Measurements from ENCODE around the gene KCTD7.
"Not testable (repeated sequence)": the region's sequence is repeated elsewhere in the genome, so short reads cannot be mapped to it uniquely, and the experiment has no call there.

The KCTD7 gene

GRCh38 chr7:66619341-66619948 lies 9.2 kb upstream of the KCTD7 start:
- DNase-seq: not testable (repeated sequence)

GRCh38 chr7:66626331-66626934 lies 2.2 kb upstream of the KCTD7 start:
- DNase-seq: no peak

DNA sequence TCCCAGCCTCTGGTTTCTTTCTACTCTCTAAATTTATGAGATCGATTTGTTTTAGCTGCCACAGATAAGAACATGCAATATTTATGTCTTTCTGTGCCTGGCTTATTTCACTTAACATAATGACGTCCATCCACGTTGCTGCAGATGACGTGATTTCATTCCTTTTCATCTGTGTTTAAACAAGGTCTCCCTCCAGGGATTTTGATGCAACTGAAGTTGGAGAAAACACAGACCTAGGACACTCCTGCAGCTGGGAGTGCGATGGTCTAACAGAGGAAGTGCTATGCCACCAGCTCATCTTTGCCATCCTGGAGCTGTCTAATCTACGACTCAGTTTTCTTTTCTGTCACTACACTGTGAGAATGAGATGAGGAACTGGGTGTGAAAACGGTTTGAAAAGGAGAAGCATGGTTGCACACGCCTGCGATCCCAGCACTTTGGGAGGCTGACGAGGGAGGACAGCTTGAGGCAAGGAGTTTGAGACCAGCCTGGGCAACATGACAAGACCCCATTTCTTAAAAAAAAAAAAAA lies 1.5 kb upstream of the KCTD7 start:
- no peak for DNase-seq

DNA sequence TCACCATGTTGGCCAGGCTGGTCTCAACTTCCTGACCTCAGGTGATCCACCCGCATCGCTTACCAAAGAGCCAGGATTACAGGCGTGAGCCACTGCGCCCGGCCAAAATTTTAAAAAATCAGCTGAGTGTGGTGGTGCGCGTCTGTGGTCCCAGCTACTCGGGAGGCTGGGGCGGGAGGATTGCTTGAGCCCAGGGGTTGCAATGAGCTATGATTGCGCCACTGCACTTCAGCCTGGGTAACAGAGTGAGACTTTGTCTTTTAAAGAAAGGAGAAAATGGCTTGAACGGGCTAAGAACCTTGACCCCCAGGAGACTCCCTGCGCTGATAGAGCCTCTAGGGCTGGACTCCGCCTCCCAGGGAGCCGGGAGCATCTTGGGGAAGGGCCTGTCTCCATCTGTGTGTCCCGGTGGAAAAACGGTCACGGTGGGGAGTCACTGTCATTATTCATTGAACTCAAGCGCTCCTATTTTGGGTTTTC lies 760 bp upstream of the KCTD7 start:
- DNase-seq: no peak

- DNase-seq: no peak
Measured at GRCh38 chr7:66629222-66630062, 761 bp downstream of the KCTD7 start.

GRCh38 chr7:66630531-66630930 lies 1.9 kb downstream of the KCTD7 start:
- DNase-seq: no peak

DNA sequence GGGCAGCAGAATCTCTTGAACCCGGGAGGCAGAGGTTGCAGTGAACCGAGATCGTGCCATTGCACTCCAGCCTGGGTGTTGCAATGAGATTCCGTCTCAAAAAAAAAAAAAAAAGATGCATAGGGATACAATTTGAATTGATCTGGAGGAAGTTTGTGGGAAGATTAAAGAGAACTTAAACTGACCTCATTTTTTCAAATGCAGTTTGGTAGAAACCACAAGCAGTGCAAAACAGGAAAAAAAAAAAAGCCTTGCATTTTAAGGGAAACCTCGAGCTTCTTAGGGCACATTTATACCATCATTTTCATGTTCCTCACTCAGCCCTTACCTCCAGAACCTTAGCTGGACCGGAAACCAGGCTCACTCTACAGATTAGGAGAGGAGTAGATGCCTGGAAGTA lies 2.8 kb downstream of the KCTD7 start:
- DNase-seq: no peak

GRCh38 chr7:66634816-66635215 lies 6.1 kb downstream of the KCTD7 start:
- no peak for DNase-seq

- DNase-seq: not testable (repeated sequence)
Measured at GRCh38 chr7:66635322-66635981, 6.8 kb downstream of the KCTD7 start.

- not testable (repeated sequence) for DNase-seq
Measured at GRCh38 chr7:66635982-66636546, 7.4 kb downstream of the KCTD7 start.

DNA sequence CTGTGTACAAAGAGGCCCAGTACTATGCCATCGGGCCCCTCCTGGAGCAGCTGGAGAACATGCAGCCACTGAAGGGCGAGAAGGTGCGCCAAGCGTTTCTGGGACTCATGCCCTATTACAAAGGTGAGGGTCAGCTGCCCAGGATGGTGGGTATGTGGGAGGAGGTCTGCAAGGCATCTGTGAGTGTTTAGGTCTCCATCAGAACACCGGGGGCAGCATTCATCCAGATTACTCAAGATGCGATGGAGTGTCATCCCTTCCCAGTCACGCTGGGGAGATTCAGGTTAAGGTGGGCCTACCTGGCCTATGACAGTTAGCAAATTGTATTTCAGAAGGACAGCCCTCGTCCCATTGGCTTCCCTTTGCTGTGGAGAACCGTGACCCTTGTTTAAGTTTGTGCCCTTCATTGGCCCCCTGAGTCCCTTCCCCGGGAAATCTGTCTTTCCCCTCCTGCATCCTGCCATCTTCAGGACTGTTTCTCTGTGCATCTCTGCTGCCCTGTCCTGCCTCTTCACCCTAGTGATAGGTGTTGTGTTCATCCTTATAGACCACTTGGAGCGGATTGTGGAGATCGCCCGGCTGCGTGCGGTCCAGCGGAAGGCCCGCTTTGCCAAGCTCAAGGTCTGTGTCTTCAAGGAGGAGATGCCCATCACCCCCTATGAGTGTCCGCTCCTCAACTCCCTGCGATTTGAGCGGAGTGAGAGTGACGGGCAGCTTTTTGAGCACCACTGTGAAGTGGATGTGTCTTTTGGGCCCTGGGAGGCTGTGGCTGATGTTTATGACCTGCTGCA lies 9.8 kb downstream of the KCTD7 start:
- no peak for DNase-seq

DNA sequence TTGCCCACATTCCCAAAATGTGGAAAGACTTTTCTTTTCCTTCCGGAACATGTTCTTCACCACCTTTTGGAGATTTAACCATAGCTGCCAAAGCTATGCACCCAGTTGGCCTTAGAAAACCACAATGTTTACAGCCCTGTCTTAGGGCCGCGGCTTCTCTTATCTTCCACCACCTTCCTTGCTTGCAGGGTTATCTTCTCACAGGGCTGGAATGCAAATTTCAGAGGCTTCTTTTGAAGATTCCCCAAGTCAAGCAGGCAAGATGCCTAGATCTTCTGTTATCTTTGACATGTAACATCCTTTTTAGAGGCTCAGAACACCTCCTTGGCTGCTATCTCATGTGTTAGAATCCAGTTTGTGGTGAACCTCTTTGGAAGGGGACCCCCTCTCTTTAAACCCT lies 11.1 kb downstream of the KCTD7 start:
- no peak for DNase-seq

- no peak for DNase-seq
Measured at GRCh38 chr7:66640802-66641525, 12.3 kb downstream of the KCTD7 start.

DNA sequence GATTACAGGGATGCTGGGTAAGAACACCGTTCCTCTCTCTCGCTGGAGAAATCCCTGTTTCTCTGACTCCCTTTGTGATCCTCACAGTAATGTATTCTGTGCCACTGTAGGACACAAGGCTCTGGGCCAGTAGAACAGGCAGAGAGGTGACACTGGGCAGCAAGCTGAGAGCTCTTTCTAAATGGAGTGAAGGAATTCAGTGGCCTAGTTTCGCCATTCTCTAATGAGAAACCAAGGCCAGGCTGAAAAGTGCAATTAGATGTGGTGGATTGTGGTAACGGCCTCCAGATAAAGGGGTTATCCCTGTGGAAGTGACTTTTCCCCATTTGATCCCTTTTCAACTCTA lies 12.8 kb downstream of the KCTD7 start:
- no peak for DNase-seq

- DNase-seq: no peak
Measured at GRCh38 chr7:66642186-66642585, 13.5 kb downstream of the KCTD7 start.

GRCh38 chr7:66642932-66643331 lies 14.3 kb downstream of the KCTD7 start:
- no peak for DNase-seq

DNA sequence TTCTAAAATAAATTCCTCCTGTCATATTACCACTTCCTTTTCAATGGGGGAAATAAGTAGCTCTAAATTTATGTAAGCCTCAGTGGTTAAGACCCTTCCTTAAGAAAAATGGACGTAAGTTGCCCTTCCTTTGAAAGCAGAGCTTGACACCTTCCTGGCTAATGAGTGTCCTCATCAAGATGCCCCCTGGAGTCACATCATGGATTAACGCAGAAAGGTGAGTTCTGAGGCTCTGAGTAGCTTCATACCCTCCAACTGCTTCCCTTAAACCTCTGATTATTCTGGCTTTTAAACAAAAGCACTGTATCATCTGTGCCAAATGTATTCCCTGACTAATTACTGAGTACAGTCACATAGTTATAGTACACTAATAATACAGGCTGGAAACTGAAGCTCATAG lies 14.7 kb downstream of the KCTD7 start:
- no peak for DNase-seq

GRCh38 chr7:66651026-66651425 lies 22.3 kb downstream of the KCTD7 start:
- DNase-seq: not testable (repeated sequence)

- not testable (repeated sequence) for DNase-seq
Measured at GRCh38 chr7:66653719-66654274, 25.1 kb downstream of the KCTD7 start.

- peak; percentile 99 for DNase-seq
Measured at GRCh38 chr7:66654275-66655112, 25.8 kb downstream of the KCTD7 start.

Data from activated CD8-positive, alpha-beta memory T cell treated with anti-CD3 and anti-CD28 coated beads for 24 hours (primary cell).